Stimulated activated CD8-positive, alpha-beta memory T cell treated with anti-CD3 and anti-CD28 coated beads, Interleukin-2, amount 100 ng/mL, for 1 hour (primary cell): ENCODE results near the gene JPH4.

Experiments used
- DNase-seq, 2 donors: peaks; one replicate each; pipeline ENCODE4 v3.0.0-alpha.2; 2020; ENCODE audit warnings: low read depth in 2 of 2

The JPH4 gene

DNA sequence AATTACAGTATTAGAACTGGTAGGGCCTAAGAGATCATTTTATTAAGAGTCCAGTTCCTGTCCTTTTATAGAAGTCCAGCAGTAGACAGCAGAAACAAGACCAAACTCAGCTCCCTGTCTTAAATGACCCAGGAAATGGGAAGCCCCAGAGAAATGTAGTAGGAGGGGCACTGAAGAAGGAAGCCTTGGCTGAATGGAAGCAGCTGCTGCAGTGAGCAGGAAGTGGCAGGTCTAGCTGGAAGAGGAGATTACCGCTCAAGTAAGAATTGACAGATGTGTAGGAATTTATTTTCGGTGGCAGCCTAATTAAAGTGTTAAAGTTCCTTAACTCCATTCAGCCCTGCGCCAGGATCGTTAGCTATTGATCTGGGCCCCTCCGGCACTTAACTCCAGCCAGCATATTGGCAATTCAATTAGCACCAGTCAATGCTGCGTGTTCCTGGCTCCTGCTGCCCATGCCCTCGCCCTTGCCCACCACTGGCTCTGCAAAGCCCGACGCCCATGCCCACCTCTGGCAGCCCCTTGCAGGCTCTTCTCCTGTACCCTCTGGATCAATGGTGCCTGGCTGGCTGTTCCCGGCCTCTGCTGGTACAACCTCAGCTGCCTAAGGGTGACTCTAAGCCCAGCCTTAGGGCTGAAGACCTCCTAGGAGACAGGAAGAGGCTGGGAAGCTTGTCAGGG lies 48.1 kb downstream of the JPH4 start:
- no peak for DNase-seq

- no peak for DNase-seq
Observed at GRCh38 chr14:23529016-23529415, 49.6 kb downstream of the JPH4 start.

DNA sequence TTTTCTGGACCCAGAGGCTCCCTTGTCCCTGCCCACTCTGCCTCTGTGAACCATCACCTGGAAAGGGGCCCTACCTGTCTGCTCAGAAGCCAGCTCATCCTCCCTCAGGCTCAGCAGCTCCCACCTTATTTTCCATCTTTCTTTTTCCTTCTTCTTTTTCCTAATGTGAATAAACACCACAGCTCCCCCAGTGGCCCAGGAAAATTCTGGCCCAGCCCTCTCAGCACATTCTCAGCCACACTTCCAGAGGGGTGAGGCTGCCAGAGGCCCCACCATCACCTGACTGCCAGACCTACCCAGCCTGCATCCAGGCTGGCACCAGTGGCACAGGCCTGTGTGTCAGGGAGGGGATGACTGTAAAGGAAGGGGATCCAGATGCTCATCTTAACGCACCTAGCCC lies 50.0 kb downstream of the JPH4 start:
- no peak for DNase-seq

DNA sequence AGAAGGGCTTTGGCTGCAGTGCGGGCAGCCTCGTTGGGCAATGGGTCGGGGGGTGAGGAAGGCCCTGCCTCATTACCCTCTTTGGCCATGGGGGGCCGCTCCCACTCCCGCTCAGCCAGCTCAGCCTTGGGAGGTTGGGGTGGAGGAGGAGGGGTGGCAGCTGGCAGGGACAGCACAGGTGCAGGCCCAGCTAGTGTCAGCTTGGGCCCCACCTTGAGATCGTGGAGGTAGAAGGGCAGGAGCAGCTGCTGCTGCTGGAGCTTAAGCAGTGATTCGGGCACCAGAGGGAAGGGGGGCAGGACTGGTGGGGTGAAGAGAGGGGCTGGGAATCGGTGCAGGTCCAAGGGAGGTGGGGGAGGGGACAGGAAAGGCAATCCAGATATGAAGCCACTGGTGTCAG lies 53.0 kb downstream of the JPH4 start:
- no peak for DNase-seq

GRCh38 chr14:23524954-23525353 lies 53.6 kb downstream of the JPH4 start:
- DNase-seq, result no peak

- no peak for DNase-seq
Observed at GRCh38 chr14:23523229-23524016, 55.2 kb downstream of the JPH4 start.

GRCh38 chr14:23522643-23523198 lies 55.9 kb downstream of the JPH4 start:
- DNase-seq, result no peak

GRCh38 chr14:23521785-23522640 lies 56.6 kb downstream of the JPH4 start:
- no peak for DNase-seq

DNA sequence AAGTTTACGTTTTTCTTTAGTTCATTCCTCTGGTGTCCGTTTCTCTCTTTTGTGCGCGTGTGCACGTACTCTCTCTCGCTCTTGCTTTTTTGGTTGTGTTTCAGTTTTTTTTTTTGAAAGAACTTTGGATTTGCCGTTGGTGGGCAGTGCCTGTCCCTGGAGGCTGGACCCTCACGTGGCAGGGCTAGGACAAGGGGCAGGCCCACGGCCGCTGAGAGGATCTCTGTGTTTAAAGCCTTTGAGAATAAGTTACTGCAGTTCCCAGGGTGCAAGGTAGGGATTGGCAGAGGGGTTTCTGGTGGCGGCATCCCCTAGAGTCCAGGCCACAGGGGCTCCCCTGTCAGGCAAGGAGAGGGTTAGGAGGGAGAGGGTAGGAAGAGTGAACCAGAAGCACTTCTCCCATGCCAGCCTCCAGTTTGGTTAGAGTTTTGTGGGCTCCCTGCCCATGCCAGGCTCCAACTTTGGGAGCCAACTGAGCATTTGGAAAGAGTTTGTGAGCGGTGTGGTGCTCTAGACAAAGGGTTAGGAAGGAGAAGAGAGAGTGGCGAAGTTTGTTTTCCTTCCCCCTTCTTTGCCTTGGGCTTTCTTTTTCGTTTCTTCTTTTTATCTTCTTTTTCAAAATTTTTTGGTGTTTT lies 57.6 kb downstream of the JPH4 start:
- DNase-seq, result no peak

DNA sequence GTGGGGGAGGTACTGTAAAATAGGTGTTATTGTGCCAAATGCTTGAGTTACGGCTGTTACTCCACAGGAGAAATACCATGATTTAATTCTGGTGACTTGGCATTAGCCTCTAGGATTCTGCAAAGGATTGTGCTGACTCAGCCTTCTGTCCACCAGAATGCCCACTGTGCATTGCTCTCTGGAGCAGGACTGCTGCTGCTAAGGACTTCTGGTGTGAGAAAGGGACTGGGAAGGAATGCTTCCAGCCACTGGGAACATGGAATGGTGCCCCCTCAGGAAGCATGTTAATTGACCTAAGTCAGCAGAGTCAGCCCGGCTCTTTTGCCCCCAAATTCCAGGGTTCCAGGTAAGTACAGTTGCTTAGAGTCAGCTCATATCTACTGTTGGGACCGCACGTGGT lies 59.9 kb downstream of the JPH4 start:
- no peak for DNase-seq
